Epithelial cell of proximal tubule (primary cell): Measurements from ENCODE around the gene CZIB. TPM values are rescaled to one million over a fixed set of nuclear protein-coding genes. Genes with fewer than 3 reads are reported as not detected.
"Not testable (repeated sequence)": the region's sequence is repeated elsewhere in the genome, so short reads cannot be mapped to it uniquely, and the experiment has no call there.

ENCODE experiments used
- DNase-seq: peaks from one replicate; pipeline ENCODE4 v3.0.0-alpha.2; 2011; ENCODE audit warnings: low read depth
- H3K4me3 ChIP-seq: 2 replicates; pipeline ENCODE4 v1.5.1; 2011; ENCODE audit warnings: low read depth, mild to moderate bottlenecking, low read length
- total RNA-seq: library from RNA; depleted of rRNA; stranded (reverse); fragments of >200 nt; gene quantifications from 2 replicates; pipeline ENCODE4 v1.2.3, GENCODE V29; 2015
- TF ChIP-seq, protein P1 (sequence below): conservative IDR thresholded peaks from 2 replicates; pipeline ENCODE4 v1.5.1; 2012; ENCODE audit warnings: low read depth, mild to moderate bottlenecking, low read length

CZIB gene
- total RNA-seq, 1 donor from 2014 or later, result 60.8 TPM

DNA sequence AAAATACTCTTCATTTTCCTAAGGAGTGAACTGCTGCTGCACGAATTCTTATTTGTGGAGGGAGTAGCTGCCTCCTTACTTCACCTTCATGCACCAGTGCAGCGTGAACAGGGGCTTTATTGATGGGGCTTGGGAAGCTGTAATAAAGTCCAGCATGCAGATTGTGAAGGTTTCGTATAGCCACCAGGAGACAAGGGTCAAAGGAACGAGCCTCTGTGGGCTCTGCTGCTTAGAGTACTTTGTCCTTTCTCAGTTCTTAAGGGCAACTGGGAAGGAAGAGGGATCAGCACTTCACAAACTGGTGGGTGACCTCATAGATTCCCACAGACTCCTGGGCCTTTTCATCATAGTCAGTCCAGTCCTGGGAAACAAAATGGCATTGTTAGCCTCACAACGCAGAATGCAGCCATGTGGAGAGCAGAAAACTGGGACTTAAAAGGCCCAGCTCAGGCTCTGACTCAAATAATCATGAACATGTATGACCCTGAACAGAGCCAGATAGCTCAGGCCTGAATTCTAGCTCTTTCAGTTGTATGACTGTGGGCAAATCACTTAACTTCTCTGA is 6.0 kb downstream of the CZIB start:
- no peak overlapping the region for H3K4me3 ChIP-seq
- TF ChIP-seq, protein P1, sequence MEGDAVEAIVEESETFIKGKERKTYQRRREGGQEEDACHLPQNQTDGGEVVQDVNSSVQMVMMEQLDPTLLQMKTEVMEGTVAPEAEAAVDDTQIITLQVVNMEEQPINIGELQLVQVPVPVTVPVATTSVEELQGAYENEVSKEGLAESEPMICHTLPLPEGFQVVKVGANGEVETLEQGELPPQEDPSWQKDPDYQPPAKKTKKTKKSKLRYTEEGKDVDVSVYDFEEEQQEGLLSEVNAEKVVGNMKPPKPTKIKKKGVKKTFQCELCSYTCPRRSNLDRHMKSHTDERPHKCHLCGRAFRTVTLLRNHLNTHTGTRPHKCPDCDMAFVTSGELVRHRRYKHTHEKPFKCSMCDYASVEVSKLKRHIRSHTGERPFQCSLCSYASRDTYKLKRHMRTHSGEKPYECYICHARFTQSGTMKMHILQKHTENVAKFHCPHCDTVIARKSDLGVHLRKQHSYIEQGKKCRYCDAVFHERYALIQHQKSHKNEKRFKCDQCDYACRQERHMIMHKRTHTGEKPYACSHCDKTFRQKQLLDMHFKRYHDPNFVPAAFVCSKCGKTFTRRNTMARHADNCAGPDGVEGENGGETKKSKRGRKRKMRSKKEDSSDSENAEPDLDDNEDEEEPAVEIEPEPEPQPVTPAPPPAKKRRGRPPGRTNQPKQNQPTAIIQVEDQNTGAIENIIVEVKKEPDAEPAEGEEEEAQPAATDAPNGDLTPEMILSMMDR, result no peak
- no peak for DNase-seq

DNA sequence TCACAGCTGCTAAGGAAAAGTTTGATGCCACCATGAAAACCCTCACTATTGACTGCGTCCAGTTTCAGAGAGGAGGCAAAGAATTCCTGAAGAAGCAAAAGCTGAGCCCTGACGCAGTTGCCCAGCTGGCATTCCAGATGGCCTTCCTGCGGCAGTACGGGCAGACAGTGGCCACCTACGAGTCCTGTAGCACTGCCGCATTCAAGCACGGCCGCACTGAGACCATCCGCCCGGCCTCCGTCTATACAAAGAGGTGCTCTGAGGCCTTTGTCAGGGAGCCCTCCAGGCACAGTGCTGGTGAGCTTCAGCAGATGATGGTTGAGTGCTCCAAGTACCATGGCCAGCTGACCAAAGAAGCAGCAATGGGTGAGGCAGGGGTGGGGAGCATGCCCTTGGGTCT is 9.5 kb downstream of the CZIB start:
- DNase-seq, result no peak
- no peak overlapping the region for H3K4me3 ChIP-seq
- TF ChIP-seq, protein P1, result no peak

DNA sequence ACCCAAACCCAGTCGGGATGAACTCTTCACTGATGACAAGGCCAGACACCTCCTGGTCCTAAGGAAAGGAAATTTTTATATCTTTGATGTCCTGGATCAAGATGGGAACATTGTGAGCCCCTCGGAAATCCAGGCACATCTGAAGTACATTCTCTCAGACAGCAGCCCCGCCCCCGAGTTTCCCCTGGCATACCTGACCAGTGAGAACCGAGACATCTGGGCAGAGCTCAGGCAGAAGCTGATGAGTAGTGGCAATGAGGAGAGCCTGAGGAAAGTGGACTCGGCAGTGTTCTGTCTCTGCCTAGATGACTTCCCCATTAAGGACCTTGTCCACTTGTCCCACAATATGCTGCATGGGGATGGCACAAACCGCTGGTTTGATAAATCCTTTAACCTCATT is 10.1 kb downstream of the CZIB start:
- DNase-seq, result no peak
- TF ChIP-seq, protein P1, result no peak
- no peak overlapping the region for H3K4me3 ChIP-seq

DNA sequence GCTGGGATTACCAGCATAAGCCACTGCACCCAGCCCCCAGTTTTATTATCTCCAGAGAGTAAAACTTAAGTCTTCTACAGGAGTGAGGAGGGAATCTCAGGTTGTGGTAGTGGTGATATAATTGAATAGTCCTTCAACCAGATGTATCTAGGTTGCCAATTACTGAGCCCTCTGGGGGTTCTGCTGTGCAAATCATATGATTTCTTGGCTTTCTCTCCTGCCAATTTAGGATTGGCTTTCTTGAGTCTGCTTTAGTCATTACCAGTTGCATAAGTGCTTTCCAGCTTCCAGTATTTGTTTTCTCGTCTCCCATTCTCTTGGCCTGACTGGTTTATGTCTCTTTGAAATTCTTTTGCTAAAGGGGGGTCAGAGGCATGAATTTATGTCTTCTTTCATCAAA is 12.7 kb downstream of the CZIB start:
- DNase-seq, result no peak
- TF ChIP-seq, protein P1, result no peak
- H3K4me3 ChIP-seq, result no peak overlapping the region

DNA sequence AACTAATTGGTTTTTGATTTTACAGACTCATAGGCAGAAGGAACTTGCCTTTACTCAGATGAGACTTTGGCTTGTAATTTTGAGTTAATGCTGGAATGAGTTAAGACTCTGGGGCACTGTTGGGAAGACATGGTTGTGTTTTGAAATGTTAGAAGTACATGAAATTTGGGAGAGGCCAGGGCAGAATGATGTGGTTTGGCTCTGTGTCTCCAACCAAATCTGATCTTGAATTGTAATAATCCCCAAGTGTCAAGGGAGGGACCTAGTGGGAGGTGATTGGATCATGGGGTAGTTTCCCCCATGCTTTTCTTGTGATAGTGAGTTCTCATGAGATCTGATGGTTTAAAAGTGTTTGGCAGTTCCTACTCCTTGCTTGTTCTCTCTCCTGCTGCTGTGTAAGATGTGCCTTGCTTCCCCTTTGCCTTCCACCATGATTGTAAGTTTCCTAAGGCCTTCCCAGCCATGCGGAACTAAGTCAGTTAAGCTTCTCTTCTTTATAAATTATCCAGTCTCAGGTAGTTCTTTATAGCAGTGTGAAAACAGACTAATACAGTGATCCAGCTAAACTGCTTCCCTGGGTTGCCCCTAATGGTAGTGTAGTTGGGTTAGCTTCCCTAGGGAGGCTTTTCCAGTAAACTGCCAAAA is 13.6 kb downstream of the CZIB start:
- no peak overlapping the region for H3K4me3 ChIP-seq
- DNase-seq, result no peak
- TF ChIP-seq, protein P1, result no peak

DNA sequence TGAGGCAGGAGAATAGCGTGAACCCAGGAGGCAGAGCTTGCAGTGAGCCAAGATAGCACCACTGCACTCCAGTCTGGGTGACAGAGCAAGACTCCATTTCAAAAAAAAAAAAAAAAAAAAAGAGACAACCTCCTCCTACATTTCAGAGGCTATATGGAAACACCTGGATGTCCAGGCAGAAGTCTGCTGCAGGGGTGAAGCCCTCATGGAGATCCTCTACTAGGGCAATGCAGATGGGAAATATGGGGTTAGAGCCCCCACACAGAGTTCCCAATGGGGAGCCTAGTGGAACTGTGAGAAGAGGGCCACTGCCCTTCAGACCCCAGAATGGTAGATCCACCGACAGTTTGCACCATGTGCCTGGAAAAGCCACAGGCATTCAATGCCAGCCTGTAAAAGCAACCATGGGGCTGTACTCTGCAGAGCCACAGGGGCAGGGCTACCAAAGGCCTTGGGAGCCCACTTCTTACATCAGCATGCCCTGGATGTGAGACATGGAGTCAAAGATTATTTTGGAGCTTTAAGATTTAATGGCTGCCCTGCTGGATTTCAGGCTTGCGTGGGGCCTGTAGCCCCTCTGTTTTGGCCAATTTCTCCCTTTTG is 14.2 kb downstream of the CZIB start:
- not testable (repeated sequence) for H3K4me3 ChIP-seq, DNase-seq

DNA sequence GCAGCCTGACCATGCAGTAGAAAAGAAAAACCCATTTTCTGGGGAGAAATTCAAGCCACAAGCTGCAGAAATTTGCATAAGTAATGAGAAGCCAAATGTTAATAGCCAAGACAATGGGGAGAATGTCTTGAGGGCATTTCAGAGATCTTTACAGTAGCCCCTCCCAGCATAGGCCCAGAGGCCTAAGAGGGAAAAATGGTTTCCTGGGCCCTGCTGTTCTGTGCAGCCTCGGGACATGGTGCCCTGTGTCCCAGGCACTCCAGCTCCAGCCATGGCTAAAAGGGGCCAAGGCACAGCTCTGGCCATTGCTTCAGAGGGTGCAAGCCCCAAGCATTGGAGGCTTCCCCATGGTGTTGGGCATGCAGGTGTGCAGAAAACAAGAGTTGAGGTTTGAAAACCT is 14.9 kb downstream of the CZIB start:
- not testable (repeated sequence) for H3K4me3 ChIP-seq, DNase-seq

DNA sequence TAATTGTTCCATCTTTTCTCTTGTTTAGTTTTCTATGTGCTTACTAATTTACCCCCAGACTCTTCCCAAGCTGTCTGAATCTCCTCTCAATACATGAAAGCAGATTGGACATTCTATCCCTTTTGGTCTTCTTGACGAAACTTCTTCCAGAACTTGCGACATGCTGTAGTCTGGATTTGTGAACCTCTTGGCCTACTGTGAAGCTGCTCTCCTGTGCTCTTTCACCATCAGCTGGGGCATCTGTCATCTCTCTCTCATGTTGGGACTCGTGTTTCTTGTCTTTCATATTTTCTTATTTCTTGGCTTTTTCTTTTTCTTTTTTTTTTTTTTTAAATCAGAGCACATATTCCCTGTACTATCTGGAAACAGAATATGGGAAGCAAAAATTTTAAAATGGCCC is 17.0 kb downstream of the CZIB start:
- DNase-seq, result no peak
- TF ChIP-seq, protein P1, result no peak
- H3K4me3 ChIP-seq, result no peak overlapping the region
